ENCODE data around the gene ECEL1.

Gene ECEL1

DNA sequence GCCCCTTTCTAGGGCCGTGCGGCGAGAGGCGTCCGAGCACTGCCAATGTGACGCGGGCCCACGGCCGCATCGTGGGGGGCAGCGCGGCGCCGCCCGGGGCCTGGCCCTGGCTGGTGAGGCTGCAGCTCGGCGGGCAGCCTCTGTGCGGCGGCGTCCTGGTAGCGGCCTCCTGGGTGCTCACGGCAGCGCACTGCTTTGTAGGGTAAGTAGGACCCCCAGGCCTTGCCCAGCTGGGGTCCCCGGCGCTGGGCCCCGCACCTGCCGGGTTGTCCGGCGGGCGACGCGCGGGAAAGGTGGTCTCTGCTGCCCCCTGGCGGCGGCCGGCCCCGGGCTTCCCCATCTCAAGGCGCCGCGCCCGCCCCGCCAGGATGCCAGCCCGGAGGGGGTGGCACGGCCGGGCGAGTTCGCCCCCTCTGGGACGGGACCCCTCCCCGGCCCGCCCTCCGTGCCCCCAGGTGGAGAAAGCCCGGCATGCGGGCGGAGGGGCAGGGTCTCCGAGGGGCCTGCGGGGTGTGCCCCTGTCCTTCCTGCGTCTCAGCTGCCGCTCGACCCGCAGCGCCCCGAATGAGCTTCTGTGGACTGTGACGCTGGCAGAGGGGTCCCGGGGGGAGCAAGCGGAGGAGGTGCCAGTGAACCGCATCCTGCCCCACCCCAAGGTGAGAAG is 34.5 kb upstream of the ECEL1 start:
- DNase-seq: no peak

DNA sequence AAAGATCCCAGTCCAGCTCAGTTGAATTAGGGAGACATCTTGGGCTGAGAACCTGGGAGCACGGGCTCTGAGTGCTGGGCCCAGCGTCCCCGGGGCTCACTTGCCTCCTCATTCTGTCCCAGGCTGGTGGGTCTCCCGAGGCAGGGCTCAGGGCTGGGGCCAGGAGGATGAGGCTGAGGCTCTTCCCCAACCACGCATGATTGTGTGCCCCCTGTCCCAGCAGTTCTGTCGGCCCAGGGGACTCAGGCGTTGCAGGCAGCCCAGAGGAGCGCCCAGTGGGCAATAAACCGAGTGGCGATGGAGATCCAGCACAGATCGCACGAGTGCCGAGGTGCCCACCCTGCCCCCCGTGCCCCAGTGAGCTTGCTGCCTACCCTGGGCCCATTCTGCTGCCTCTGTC is 33.5 kb upstream of the ECEL1 start:
- DNase-seq: no peak

DNA sequence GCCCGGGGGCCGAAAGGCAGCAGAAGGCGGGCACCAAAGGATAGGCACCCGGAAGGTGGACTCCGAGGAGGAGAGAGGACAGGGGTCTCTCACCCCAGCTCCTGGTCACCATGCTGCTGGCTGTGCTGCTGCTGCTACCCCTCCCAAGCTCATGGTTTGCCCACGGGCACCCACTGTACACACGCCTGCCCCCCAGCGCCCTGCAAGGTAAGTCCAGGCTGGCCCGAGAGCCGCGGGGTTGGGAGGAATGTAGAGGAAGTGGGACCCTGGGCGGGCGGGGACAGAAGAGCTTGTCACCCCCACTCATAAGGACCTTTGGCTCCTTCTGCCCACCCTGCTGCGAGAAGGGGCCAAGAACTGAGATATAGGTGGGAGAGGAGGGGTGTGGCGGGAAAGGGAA is 32.9 kb upstream of the ECEL1 start:
- no peak for DNase-seq

DNA sequence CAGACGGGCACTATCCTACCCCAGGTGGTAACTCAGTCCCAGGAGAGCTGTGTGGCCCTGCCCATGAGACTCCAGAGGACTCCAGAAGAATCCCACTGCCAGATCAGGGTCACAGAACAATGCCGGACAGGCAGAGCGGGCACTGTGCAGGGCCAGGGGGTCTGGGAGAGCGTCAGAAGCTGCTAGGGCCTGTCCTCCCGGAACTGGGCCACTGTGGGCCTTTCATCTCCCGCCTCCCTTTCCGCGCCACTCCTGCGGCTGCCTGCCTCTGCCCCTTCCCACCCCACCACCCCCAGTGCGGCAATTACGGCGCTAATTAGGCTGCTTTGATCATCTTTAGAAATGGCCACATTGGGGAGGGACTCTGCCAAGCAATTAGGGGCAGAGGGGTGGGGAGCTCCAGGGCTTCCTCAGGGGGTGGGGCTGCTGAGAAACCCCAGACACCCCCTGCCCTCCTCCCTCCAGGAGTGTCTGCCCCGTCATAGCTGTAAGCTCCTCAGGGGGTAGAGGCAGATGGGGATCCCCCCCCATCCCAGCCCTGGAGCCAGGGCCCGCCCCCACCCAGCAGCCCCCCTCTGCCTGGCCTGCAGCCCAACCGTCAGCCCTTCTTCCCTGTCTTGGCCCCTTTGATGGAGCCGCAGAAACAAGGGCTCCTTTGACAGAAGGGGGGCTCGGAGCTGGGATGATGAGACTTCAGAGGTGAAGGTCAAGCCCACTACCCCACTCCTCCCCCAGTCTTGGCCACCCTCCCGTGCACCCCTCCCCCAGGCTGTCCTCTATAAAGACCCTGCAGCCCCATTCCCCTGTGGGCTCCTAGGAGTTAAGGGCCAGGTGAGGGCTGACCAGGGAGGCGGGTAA is 32.2 kb upstream of the ECEL1 start, which contains the start of gene PRSS56:
Gene PRSS56, plus strand, starts transcription at position 808 of the 858 bp plus-strand sequence. CDS start 211 bp downstream, outside the sequence.
- no peak for DNase-seq

DNA sequence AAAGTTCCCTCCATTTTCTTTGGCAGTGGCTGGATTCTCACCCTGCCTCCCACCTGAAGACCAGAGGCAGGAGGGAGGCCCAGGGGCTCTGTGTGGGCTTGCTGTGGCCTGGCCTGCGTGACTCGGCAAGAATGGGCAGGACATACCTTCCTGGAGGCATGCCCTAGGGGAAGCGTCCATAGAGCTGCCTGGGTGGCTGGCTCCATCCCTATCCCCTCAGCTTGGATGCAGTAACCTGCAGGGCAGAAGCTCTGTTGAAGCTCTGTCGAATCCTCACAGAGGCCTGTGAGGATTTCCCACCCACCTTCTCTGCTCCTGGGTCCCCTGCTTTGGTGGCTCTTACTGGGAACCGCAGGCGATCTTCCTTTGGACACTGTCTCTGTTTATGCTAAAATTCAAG is 31.2 kb upstream of the ECEL1 start:
- DNase-seq: no peak

DNA sequence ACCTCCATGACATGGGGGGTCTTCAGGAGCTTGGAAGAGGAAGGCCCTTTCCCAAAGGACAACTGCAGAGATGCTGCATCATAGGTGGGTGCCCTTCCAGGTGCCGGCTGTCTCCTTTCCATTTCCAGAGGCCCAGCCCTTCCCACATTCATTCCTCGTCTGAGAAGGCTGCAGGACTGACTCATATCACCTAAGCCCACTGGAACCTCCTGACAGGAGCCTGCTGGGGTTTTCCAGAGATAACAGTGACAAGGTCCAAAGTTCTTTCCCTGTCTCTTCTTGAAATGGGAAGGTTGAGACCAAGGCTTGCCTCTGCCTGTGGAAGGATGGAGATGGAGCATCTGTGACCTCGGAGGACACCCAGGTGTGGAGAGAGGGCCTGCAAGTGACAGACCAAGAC is 28.9 kb upstream of the ECEL1 start:
- no peak for DNase-seq

DNA sequence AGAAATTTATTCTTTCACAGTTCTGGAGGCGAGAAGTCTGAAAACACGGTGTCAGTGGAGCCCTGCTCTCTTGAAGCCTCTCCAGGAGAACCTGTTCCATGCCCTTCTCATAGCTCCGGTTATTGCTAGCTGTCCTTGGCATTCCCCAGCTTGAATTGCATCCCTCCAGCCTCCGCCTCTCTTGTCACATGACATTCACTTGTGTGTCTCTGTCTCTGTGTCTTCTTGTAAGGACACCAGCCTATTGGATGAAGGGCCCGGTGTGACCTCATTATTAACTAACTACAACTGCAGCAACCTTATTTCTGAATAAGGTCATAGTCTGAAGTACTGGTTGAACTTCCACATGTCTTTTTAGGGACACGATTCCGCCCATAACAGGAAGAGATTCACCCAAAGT is 28.0 kb upstream of the ECEL1 start:
- no peak for DNase-seq

DNA sequence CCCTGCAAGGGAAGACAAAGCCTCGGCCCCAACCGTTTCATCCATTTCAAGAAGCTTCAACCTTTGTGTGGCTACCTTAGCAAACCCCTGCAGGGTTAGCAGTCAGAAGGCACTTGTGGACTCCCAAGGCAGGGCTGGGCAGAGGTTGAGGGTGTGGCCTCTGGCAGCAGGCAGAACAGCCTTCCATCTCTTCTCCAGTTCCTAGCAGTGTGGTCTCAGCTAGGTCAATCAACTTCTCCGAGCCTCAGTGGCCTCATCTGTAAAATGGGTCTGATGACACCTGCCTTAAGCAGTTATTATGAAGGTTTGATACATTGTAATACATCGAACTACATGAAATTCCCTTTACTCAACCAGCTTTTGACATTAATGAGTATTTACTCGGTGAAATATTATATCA is 25.7 kb upstream of the ECEL1 start:
- DNase-seq: no peak

DNA sequence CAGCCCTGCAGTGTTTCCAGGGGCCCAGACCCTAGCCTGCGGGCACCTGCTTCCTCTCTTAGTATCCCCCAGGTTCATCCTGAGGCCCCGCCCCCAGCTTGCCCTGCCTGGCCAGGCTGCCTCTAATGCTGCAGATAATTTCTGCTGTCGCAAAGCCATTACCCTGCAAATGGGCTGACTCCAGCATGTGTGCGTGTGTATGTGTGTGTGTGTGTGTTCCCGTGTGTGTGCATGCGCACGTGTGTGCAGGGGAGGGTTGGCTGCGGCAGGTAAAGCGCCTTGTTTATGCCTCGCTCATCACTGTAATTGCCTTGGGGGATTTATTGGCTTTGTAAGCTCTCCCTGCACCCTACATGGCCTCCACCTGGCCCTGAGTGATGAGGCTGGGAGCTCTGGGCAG is 25.0 kb upstream of the ECEL1 start:
- no peak for DNase-seq

DNA sequence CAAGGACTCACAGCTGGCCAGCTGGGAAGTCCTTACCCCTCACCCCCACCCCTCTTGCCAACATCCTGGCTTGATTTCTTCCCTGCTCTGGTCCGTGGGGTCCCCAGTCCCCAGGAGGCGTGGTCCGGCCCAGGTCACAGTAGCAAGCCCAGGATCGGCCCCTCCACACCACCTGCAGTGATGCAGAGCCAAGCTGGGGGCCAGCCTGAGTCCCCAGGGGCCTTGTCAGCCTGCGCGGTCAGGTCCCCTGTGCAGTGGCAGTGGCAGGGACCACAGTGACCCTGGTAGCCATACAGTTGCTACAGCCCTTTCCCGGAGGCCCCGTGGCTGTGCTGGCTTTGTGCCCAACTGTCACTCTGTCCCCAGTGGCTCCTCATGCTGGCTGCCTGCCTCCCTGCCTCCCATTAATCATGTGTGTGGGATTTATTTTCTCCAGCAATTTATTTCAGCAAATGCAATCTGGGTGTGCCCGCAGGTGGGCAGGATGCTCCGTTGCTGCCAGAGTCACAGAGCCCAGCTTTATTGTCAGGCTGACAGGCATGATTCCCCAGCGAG is 23.8 kb upstream of the ECEL1 start:
- DNase-seq: no peak

DNA sequence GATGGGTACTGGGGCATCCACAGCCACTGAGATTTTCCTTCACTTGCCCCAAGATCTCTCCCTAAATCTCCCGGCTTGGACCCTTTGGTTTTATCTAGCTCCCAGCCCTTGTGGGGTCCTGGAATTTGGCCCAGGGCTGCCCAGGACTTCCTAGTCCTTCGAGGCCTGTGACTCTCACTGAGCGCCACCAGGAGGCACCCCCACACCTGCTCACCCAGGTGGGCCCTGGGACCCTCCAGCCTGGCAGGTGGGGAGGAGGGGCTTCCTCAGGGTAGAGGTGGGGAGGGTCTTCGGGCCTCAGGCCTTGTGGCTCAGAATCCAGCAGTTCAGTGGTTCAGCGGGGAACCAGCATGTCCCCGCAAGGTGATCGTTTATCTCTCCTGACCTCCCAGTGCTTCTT is 20.6 kb upstream of the ECEL1 start:
- no peak for DNase-seq

DNA sequence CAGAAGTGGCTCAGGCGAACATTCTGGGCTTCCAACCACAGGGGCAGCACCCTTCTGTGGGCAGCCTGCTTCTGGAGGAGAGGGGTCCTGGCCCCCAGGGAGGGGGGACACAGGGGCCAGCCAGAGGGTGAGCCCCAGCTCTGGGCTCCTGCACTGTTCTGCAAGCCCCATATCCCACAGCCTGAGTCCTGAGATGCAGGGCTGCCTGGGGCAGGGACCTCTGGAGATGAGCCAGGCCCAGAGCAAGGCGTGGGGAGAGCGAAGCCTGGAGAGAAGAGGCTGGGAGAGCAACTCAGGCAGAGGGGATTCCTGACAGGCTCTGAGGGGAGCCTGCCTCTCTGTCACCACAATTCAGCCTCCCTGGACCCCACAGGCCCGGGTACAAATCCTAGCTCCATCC is 19.1 kb upstream of the ECEL1 start:
- DNase-seq: no peak

DNA sequence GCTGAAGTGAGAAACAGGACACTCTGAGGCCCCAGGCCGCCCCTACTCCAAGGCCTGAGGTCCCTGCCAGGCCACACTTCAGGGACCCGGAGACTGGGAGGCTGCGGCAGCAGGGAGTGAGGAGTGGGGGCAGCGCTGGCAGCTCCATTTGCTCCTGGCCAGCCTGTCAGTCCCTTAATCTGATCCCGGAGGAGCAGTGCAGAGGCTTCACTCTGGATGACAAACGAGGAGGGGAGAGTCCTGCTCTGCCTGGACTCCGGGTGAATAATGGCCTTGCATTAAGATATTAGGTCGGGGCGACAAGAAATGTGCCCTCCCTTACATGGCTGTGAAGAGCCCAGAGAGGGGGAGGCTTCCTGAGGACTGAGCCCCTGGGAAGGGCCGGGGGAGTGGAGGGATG is 18.2 kb upstream of the ECEL1 start:
- DNase-seq: no peak

DNA sequence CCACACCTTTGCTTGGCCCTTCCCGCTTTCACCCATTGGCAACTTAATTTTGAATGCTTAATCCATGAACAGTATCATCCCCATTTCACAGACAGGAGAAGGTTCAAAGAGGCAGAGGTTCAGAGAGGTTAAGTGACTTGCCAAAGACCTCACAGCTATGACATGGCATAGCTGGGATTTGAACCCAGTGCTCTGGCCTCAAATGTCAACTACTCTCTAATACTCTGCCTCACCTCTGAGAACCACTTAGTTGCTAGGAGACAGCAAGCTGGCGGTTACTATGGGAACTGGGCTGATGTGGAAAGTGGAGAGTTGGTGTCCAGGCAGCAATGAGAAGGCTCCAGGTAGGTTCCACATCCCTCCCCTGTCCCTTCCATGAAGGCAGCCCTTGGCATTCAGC is 16.8 kb upstream of the ECEL1 start:
- no peak for DNase-seq

DNA sequence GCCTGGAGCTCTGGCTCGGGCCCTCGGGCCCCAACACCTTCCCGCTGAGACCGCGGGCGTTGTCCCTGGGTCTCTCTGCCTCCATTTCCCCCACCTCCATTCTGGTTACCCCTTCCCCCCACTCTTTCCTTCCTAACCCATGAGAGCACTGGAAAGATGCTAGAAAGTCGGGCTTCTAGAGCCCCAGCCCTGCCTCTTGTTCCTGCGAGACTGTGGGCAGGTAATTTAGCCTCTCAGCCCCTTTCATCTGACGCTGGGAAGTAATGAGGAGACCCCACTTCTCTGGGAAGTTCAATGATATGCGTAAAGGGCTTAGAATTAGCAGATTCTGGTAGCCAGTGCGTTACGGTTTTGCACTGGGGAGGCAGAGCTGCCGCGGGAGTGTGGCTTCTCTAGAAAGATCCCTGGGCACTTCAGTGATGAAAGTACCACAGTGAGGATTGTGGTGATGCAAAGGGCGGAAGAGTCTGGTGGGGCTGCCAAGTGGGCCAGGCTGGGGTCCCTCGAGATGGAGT is 16.2 kb upstream of the ECEL1 start:
- DNase-seq: no peak

DNA sequence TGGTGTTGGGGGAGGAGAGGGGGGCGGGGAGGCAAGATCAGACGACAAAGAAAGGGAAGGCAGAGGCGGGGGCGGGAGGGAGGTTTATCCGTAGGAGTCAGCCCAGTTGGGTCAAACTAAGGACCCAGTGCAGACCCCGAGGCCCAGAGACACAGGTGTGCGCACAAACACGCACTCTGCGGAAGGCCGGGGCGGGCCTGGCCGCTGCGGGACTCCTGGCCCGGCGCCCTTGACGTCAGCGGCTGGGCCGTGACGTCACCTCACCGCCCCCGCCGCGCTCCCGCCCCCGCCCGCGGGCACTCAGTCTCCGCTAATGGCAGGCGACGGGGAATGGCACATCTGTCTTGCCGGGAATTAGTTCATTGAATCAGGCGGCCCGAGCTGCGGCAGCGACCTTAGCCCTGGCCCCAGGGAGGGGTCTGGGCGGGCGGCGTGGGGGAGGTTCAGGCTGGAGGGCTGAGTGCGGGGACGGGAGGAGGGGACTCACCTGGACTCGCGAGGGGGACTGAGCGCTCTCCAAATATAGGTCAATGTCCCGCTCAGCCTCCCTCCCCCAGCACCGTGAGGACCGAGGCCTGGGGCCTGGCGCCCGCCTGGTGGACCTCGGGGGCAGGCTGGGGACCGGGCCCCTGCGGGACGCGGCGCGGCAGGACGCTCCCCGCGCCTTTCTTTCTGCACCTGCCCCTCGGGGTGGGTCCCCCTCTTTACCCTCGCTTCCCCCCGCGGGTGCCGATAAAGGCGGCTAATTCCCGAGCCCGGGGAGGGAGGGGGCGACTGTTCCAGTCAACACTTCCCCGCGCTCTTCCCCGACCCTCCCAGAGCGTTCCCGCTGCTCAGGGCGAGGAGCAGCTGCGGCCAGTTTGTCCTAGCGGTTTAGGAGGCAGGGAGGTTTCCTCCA is 15.5 kb upstream of the ECEL1 start:
- no peak for DNase-seq

DNA sequence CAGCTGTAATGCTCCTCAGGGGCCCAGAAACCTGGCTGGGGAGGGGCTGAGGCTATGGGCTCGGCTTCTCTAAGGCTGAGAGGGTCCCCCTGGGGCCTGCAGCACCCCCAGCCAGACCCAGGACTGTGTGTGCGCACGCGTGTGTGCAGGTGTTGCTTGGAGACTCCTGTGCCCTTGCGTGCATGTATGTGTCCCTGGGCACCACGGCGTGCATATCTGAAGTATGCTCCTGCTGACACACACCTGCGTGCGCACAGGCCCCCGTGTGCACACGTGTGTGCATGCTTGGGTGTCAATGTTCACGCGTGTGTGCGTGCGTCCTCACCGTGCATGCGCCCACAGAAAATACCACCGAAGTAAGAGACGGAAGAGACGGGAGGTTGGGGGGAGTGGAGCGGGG is 14.9 kb upstream of the ECEL1 start:
- DNase-seq: no peak

DNA sequence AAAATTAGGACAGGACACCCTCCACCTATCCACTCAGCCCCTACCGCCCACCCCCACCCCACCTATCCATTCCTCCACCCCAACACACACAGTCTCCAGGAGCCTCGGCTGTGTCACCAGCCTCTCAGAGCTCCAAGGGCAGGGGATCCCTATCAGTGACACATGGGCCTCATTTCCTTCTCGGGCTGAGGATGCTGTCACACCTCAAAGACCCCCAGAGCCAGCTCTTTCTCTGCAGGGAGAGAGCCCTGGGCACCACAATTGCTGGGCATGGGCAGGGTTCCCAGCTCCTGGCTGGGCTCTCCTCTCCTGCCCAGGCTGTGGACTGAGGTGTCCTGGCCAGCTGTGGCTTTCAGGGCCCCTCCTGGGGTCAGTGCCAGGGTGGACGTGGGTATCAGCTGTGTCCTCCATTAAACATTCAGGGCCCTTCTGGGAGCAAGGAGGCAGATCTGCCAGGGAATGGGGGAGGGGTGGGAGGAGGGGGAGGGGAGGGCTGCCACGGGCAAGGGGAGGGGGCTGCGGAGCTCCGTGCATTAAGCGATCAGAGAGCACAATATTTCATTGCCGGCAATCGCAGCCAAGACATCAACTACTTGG is 14.3 kb upstream of the ECEL1 start:
- DNase-seq: no peak

DNA sequence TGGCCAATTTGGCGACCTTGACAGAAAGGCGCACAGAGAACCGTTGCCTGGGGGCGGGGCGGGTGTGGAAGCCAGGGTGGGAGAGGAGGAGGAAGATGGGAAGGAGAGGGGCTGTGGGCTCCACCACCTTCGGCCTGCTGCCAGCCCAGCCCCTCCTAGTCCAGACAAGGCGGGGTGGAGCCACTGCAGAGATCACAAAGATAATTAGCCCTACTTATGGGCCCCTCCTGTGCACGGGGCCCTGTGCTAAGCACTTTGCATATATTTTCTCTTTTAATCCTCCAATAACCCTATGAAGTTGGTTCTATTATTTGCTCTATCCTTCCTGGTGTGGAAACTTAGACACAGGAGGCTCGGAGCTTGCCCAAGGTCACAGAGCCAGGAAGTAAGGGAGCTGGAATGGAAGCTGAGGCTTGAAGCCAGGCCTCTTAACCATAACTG is 13.7 kb upstream of the ECEL1 start:
- no peak for DNase-seq

DNA sequence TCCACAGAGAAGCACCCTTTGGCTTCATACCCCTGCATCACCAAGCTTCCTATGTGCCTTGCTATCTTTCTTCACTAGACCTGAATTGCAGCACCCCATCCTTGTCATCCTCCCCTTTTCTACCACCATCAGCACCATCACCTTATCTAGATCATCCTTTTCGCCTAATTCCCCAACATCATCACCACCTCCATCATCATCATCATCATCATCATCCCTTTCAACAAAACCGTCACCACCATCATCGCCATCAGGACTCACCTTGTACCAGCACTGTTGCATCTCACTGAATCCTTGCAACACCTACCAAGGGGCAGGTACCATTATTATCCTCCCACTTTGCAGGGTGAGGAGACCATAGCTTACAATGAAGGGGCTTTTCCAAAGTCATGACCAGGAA is 10.8 kb upstream of the ECEL1 start:
- DNase-seq: no peak

DNA sequence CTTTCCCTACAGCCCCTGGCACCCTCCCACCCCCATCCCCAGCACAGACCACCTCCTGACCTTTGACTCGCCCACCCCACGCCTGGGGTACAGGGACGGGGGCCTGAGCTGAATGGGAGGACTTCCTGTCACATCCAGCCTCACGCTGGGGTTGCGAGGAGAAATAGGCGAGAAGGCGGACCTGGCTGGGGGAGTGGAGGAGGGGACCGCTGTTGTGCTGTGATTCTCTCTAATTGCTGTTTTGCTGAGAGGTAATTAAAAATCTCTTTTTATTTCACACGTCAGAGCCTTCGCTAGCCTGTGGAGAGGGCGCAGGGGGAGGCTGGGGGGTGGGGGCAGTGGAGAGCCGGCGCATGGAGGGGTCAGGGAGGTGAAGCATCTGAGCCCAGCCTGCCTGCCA is 9.7 kb upstream of the ECEL1 start:
- DNase-seq: no peak

DNA sequence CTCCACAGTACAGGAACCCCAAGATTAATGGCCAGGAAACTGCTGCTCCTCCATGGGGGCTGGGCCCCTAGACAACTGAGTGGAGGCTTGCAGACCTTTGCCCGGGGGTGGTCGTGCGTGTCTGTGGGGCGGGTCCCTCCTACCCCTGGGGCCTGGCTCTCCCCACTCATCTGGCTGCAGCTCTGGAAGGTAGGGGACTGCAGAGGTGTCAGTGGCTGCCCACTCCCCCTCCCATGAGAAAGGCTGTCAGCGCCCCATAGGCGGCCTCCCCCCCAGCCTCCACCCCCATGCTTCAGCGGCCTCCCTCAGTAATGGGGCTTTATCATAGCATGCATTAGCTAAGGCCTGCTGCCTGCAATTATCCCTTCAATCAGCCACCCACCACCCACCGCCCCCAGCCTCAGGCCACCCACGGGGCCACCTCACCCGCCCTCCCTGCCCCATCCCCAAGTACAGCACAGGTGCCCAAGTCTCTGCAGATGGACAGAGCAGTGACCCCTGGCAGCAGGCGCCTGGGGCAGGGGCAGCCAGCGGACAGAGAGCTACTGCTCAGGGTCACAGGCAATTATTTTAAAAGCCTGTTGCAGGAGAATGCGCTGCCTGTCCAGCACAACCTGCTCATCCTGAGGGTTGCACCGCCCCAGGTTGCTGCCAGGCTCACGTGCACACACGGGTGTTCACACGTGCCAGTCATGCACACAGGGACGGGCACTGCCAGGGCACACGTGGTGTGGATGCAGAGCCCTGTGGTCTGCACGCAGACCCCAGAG is 9.1 kb upstream of the ECEL1 start:
- DNase-seq: no peak

Measured in NCI-H2171 (cell line).